NCI-H1930 (cell line): ENCODE data around the gene CCDC30.
"Not testable (repeated sequence)": the region's sequence is repeated elsewhere in the genome, so short reads cannot be mapped to it uniquely, and the experiment has no call there.

Experiments
- DNase-seq, 2 experiments: peaks; one replicate each; lab custom pipeline; 2025; lab: John Stamatoyannopoulos, UW

The CCDC30 gene

GRCh38 chr1:42657981-42658876 lies 195.1 kb downstream of the CCDC30 start, which contains the start of gene PPIH:
PPIH (plus strand) TSS chr1:42658423; CDS start chr1:42658447, 24 bp downstream.
- peak; percentile 86 to 87 for DNase-seq

GRCh38 chr1:42658877-42659337 lies 195.8 kb downstream of the CCDC30 start:
- no peak for DNase-seq

- DNase-seq, result no peak
These were observed 197.9 kb downstream of the CCDC30 start for GRCh38 chr1:42660907-42661500.

- DNase-seq, result no peak
These were observed 206.8 kb downstream of the CCDC30 start for GRCh38 chr1:42669936-42670335.

- no peak for DNase-seq
These were observed 207.3 kb downstream of the CCDC30 start for GRCh38 chr1:42670425-42670824.

GRCh38 chr1:42674214-42674613 lies 211.1 kb downstream of the CCDC30 start:
- DNase-seq, result no peak

- no peak for DNase-seq
These were observed 211.6 kb downstream of the CCDC30 start for GRCh38 chr1:42674682-42675081.

GRCh38 chr1:42675467-42675866 lies 212.4 kb downstream of the CCDC30 start:
- DNase-seq, result no peak

- no peak for DNase-seq
These were observed 213.5 kb downstream of the CCDC30 start for GRCh38 chr1:42676534-42677087.

GRCh38 chr1:42679364-42679983 lies 216.4 kb downstream of the CCDC30 start:
- DNase-seq, result no peak

- no peak for DNase-seq
These were observed 217.0 kb downstream of the CCDC30 start for GRCh38 chr1:42680055-42680454.

GRCh38 chr1:42680921-42681683 lies 218.0 kb downstream of the CCDC30 start:
- DNase-seq, result no peak

GRCh38 chr1:42681741-42682483 lies 218.8 kb downstream of the CCDC30 start, which contains the start of gene YBX1:
YBX1 (plus strand) TSS chr1:42682418; CDS start chr1:42682566, 148 bp downstream.
- DNase-seq, result peak; percentile 97

GRCh38 chr1:42682484-42682738 lies 219.3 kb downstream of the CCDC30 start:
- not testable (repeated sequence) for DNase-seq

- DNase-seq, result peak; percentile 39 to 56
These were observed 219.8 kb downstream of the CCDC30 start for GRCh38 chr1:42682739-42683531.

GRCh38 chr1:42684139-42684538 lies 221.1 kb downstream of the CCDC30 start:
- DNase-seq, result no peak

- DNase-seq, result no peak
These were observed 223.3 kb downstream of the CCDC30 start for GRCh38 chr1:42686418-42686817.

GRCh38 chr1:42689912-42690311 lies 226.8 kb downstream of the CCDC30 start:
- DNase-seq, result no peak

- no peak for DNase-seq
These were observed 227.5 kb downstream of the CCDC30 start for GRCh38 chr1:42690477-42691156.

GRCh38 chr1:42691157-42691498 lies 228.0 kb downstream of the CCDC30 start:
- no peak for DNase-seq
